ENCODE results near the gene MYL5.
"Not testable (repeated sequence)": the region's sequence is repeated elsewhere in the genome, so short reads cannot be mapped to it uniquely, and the experiment has no call there.

MYL5 gene

GRCh38 chr4:705278-706082, 31.1 kb downstream of the MYL5 start, which contains the start of gene PCGF3:
Gene PCGF3, plus strand, starts transcription at chr4:705832. Its CDS starts 27,849 bp downstream, at chr4:733681.
- peak; percentile 94 for DNase-seq (ENCODE audit: low read depth)

- DNase-seq (ENCODE audit: low read depth): not testable (repeated sequence)
Measured at GRCh38 chr4:706083-706633, 31.8 kb downstream of the MYL5 start.

- no peak for DNase-seq (ENCODE audit: low read depth)
Measured at GRCh38 chr4:706834-707598, 32.7 kb downstream of the MYL5 start.

GRCh38 chr4:707929-708630, 33.7 kb downstream of the MYL5 start:
- no peak for DNase-seq (ENCODE audit: low read depth)

GRCh38 chr4:708631-708933, 34.2 kb downstream of the MYL5 start:
- DNase-seq (ENCODE audit: low read depth): no peak

GRCh38 chr4:709348-709747, 35.0 kb downstream of the MYL5 start:
- no peak for DNase-seq (ENCODE audit: low read depth)

- DNase-seq (ENCODE audit: low read depth): no peak
Measured at GRCh38 chr4:710116-710515, 35.8 kb downstream of the MYL5 start.

- no peak for DNase-seq (ENCODE audit: low read depth)
Measured at GRCh38 chr4:710916-711315, 36.6 kb downstream of the MYL5 start.

- no peak for DNase-seq (ENCODE audit: low read depth)
Measured at GRCh38 chr4:712093-712492, 37.8 kb downstream of the MYL5 start.

- no peak for DNase-seq (ENCODE audit: low read depth)
Measured at GRCh38 chr4:712916-713632, 38.7 kb downstream of the MYL5 start.

- no peak for DNase-seq (ENCODE audit: low read depth)
Measured at GRCh38 chr4:714087-714486, 39.7 kb downstream of the MYL5 start.

- no peak for DNase-seq (ENCODE audit: low read depth)
Measured at GRCh38 chr4:717601-718320, 43.4 kb downstream of the MYL5 start.

GRCh38 chr4:718460-718859, 44.1 kb downstream of the MYL5 start:
- DNase-seq (ENCODE audit: low read depth): no peak

- DNase-seq (ENCODE audit: low read depth): no peak
Measured at GRCh38 chr4:720111-720860, 45.9 kb downstream of the MYL5 start.

GRCh38 chr4:721261-722168, 47.2 kb downstream of the MYL5 start:
- DNase-seq (ENCODE audit: low read depth): no peak

- DNase-seq (ENCODE audit: low read depth): no peak
Measured at GRCh38 chr4:722169-722725, 47.9 kb downstream of the MYL5 start.

GRCh38 chr4:722851-723360, 48.6 kb downstream of the MYL5 start:
- DNase-seq (ENCODE audit: low read depth): no peak

- no peak for DNase-seq (ENCODE audit: low read depth)
Measured at GRCh38 chr4:723751-724530, 49.6 kb downstream of the MYL5 start.
